Measurements from ENCODE around the gene KRTAP20-2. TPM values are rescaled to one million over a fixed set of nuclear protein-coding genes. Genes with fewer than 3 reads are reported as not detected.

Gene KRTAP20-2
- total and polyA plus RNA-seq, 5 donors from 2014 or later: not detected

- H3K27me3 ChIP-seq (ENCODE audit: control insufficient read depth, insufficient read depth, low read length): no peaks in the 10 kb centered on the region
- Mint-ChIP-seq H3K9me3 (peaks cover 0 to 6% (median 2%) of the 10 kb centered on the region in 7 donors), H3K4me1 (no peaks in the 10 kb centered on the region), H3K4me3 (no peak overlapping the region), H3K36me3 (no peaks in the 10 kb centered on the region), H3K27ac (no peak overlapping the region), H3K27me3 (no peaks in the 10 kb centered on the region)
- no peaks in the 10 kb centered on the region for H3K9me3 ChIP-seq (ENCODE audit: control insufficient read depth in 2 of 2, low read length in 2 of 2)
- DNase-seq (no peak), ATAC-seq (ENCODE audit: low read depth in 2 of 2) (no peak)
- no peak overlapping the region for H3K4me3 ChIP-seq (ENCODE audit: low read depth, low read length)
- H3K4me1 ChIP-seq (ENCODE audit: control insufficient read depth, insufficient read depth, low read length, poor library complexity, severe bottlenecking): no peaks in the 10 kb centered on the region
- H3K27ac ChIP-seq (ENCODE audit: insufficient read depth, low read length, poor library complexity, severe bottlenecking): no peak overlapping the region
- no peaks in the 10 kb centered on the region for H3K36me3 ChIP-seq (ENCODE audit: control insufficient read depth, insufficient read depth, low read length)
Observed at GRCh38 chr21:30638686-30639085, 3.7 kb downstream of the KRTAP20-2 start.

- ATAC-seq (ENCODE audit: low read depth in 2 of 2) (no peak), DNase-seq (no peak)
- Histone ChIP-seq H3K27me3 (ENCODE audit: control insufficient read depth, insufficient read depth, low read length) (no peaks in the 10 kb centered on the region), H3K9me3 (ENCODE audit: control insufficient read depth in 2 of 2, low read length in 2 of 2) (no peaks in the 10 kb centered on the region), H3K36me3 (ENCODE audit: control insufficient read depth, insufficient read depth, low read length) (no peaks in the 10 kb centered on the region), H3K4me1 (ENCODE audit: control insufficient read depth, insufficient read depth, low read length, poor library complexity, severe bottlenecking) (no peaks in the 10 kb centered on the region), H3K4me3 (ENCODE audit: low read depth, low read length) (no peak within 1 kb of the TSS), H3K27ac (ENCODE audit: insufficient read depth, low read length, poor library complexity, severe bottlenecking) (no peak within 1 kb of the TSS)
- H3K4me3 Mint-ChIP-seq: no peak within 1 kb of the TSS
- H3K4me1 Mint-ChIP-seq: no peaks in the 10 kb centered on the region
- no peaks in the 10 kb centered on the region for H3K27me3 Mint-ChIP-seq
- H3K36me3 Mint-ChIP-seq: no peaks in the 10 kb centered on the region
- no peak within 1 kb of the TSS for H3K27ac Mint-ChIP-seq
- H3K9me3 Mint-ChIP-seq: peaks cover 0 to 10% (median 3%) of the 10 kb centered on the region in 7 donors
Observed at GRCh38 chr21:30642564-30642963, 7.6 kb downstream of the KRTAP20-2 start, which contains the start of gene KRTAP20-3. KRTAP20-3 (plus strand) TSS chr21:30642864.

GRCh38 chr21:30646904-30647414 lies 12.0 kb downstream of the KRTAP20-2 start:
- no peak for ATAC-seq (ENCODE audit: low read depth in 2 of 2)
- no peak for DNase-seq
- no peaks in the 10 kb centered on the region for H3K4me1 ChIP-seq (ENCODE audit: control insufficient read depth, insufficient read depth, low read length, poor library complexity, severe bottlenecking)
- H3K9me3 ChIP-seq (ENCODE audit: control insufficient read depth in 2 of 2, low read length in 2 of 2): no peaks in the 10 kb centered on the region
- no peaks in the 10 kb centered on the region for H3K36me3 Mint-ChIP-seq
- no peaks in the 10 kb centered on the region for H3K27me3 Mint-ChIP-seq
- no peaks in the 10 kb centered on the region for H3K36me3 ChIP-seq (ENCODE audit: control insufficient read depth, insufficient read depth, low read length)
- H3K27me3 ChIP-seq (ENCODE audit: control insufficient read depth, insufficient read depth, low read length): no peaks in the 10 kb centered on the region
- H3K4me3 ChIP-seq (ENCODE audit: low read depth, low read length): no peak overlapping the region
- peaks cover 0 to 7% (median 4%) of the 10 kb centered on the region in 7 donors for H3K9me3 Mint-ChIP-seq
- H3K4me3 Mint-ChIP-seq: no peak overlapping the region
- H3K27ac Mint-ChIP-seq: no peak overlapping the region
- H3K27ac ChIP-seq (ENCODE audit: insufficient read depth, low read length, poor library complexity, severe bottlenecking): no peak overlapping the region
- no peaks in the 10 kb centered on the region for H3K4me1 Mint-ChIP-seq

GRCh38 chr21:30652891-30653290 lies 17.9 kb downstream of the KRTAP20-2 start:
- H3K27ac Mint-ChIP-seq: no peak overlapping the region

GRCh38 chr21:30668776-30669175 lies 33.8 kb downstream of the KRTAP20-2 start:
- Histone ChIP-seq H3K27me3 (ENCODE audit: control insufficient read depth, insufficient read depth, low read length) (no peaks in the 10 kb centered on the region), H3K4me1 (ENCODE audit: control insufficient read depth, insufficient read depth, low read length, poor library complexity, severe bottlenecking) (no peaks in the 10 kb centered on the region), H3K36me3 (ENCODE audit: control insufficient read depth, insufficient read depth, low read length) (no peaks in the 10 kb centered on the region), H3K9me3 (ENCODE audit: control insufficient read depth in 2 of 2, low read length in 2 of 2) (no peaks in the 10 kb centered on the region), H3K4me3 (ENCODE audit: low read depth, low read length) (no peak overlapping the region), H3K27ac (ENCODE audit: insufficient read depth, low read length, poor library complexity, severe bottlenecking) (no peak overlapping the region)
- H3K27me3 Mint-ChIP-seq: no peaks in the 10 kb centered on the region
- no peaks in the 10 kb centered on the region for H3K36me3 Mint-ChIP-seq
- no peak for ATAC-seq (ENCODE audit: low read depth in 2 of 2)
- H3K9me3 Mint-ChIP-seq: peaks cover 0 to 10% (median 3%) of the 10 kb centered on the region in 7 donors
- H3K4me3 Mint-ChIP-seq: no peak overlapping the region
- no peak for DNase-seq
- H3K4me1 Mint-ChIP-seq: no peaks in the 10 kb centered on the region
- no peak overlapping the region for H3K27ac Mint-ChIP-seq

More at GRCh38 chr21:30652891-30653290, 17.9 kb downstream of the KRTAP20-2 start:
- ATAC-seq (ENCODE audit: low read depth in 2 of 2) (no peak), DNase-seq (no peak)
- Histone ChIP-seq H3K4me1 (ENCODE audit: control insufficient read depth, insufficient read depth, low read length, poor library complexity, severe bottlenecking) (no peaks in the 10 kb centered on the region), H3K27me3 (ENCODE audit: control insufficient read depth, insufficient read depth, low read length) (no peaks in the 10 kb centered on the region), H3K27ac (ENCODE audit: insufficient read depth, low read length, poor library complexity, severe bottlenecking) (no peak overlapping the region), H3K9me3 (ENCODE audit: control insufficient read depth in 2 of 2, low read length in 2 of 2) (no peaks in the 10 kb centered on the region), H3K36me3 (ENCODE audit: control insufficient read depth, insufficient read depth, low read length) (no peaks in the 10 kb centered on the region), H3K4me3 (ENCODE audit: low read depth, low read length) (no peak overlapping the region)
- Mint-ChIP-seq H3K27me3 (no peaks in the 10 kb centered on the region), H3K4me3 (no peak overlapping the region), H3K36me3 (no peaks in the 10 kb centered on the region), H3K4me1 (no peaks in the 10 kb centered on the region), H3K9me3 (peaks cover 0 to 7% (median 0%) of the 10 kb centered on the region in 7 donors)

GRCh38 chr21:30672985-30673650 lies 38.1 kb downstream of the KRTAP20-2 start:
- no peaks in the 10 kb centered on the region for H3K9me3 ChIP-seq (ENCODE audit: control insufficient read depth in 2 of 2, low read length in 2 of 2)
- ATAC-seq (ENCODE audit: low read depth in 2 of 2): no peak
- no peak for DNase-seq
- Mint-ChIP-seq H3K9me3 (peaks cover 0 to 10% (median 5%) of the 10 kb centered on the region in 7 donors), H3K27me3 (no peaks in the 10 kb centered on the region), H3K4me3 (no peak overlapping the region), H3K36me3 (no peaks in the 10 kb centered on the region), H3K4me1 (no peaks in the 10 kb centered on the region), H3K27ac (no peak overlapping the region)
- no peaks in the 10 kb centered on the region for H3K4me1 ChIP-seq (ENCODE audit: control insufficient read depth, insufficient read depth, low read length, poor library complexity, severe bottlenecking)
- no peak overlapping the region for H3K27ac ChIP-seq (ENCODE audit: insufficient read depth, low read length, poor library complexity, severe bottlenecking)
- H3K27me3 ChIP-seq (ENCODE audit: control insufficient read depth, insufficient read depth, low read length): no peaks in the 10 kb centered on the region
- H3K4me3 ChIP-seq (ENCODE audit: low read depth, low read length): no peak overlapping the region
- H3K36me3 ChIP-seq (ENCODE audit: control insufficient read depth, insufficient read depth, low read length): no peaks in the 10 kb centered on the region

- DNase-seq (no peak), ATAC-seq (ENCODE audit: low read depth in 2 of 2) (no peak)
- Mint-ChIP-seq H3K9me3 (peaks cover 0 to 10% (median 2%) of the 10 kb centered on the region in 7 donors), H3K27ac (no peak overlapping the region), H3K4me1 (no peaks in the 10 kb centered on the region), H3K36me3 (no peaks in the 10 kb centered on the region), H3K27me3 (no peaks in the 10 kb centered on the region), H3K4me3 (no peak overlapping the region)
- Histone ChIP-seq H3K36me3 (ENCODE audit: control insufficient read depth, insufficient read depth, low read length) (no peaks in the 10 kb centered on the region), H3K4me1 (ENCODE audit: control insufficient read depth, insufficient read depth, low read length, poor library complexity, severe bottlenecking) (no peaks in the 10 kb centered on the region), H3K9me3 (ENCODE audit: control insufficient read depth in 2 of 2, low read length in 2 of 2) (no peaks in the 10 kb centered on the region), H3K27me3 (ENCODE audit: control insufficient read depth, insufficient read depth, low read length) (no peaks in the 10 kb centered on the region), H3K4me3 (ENCODE audit: low read depth, low read length) (no peak overlapping the region), H3K27ac (ENCODE audit: insufficient read depth, low read length, poor library complexity, severe bottlenecking) (no peak overlapping the region)
Observed at GRCh38 chr21:30674312-30674711, 39.3 kb downstream of the KRTAP20-2 start.

- peaks cover 0 to 2% (median 2%) of the 10 kb centered on the region in 7 donors for H3K9me3 Mint-ChIP-seq
Observed at GRCh38 chr21:30676737-30677136, 41.7 kb downstream of the KRTAP20-2 start.

More at GRCh38 chr21:30676737-30677136, 41.7 kb downstream of the KRTAP20-2 start:
- Histone ChIP-seq H3K9me3 (ENCODE audit: control insufficient read depth in 2 of 2, low read length in 2 of 2) (no peaks in the 10 kb centered on the region), H3K27me3 (ENCODE audit: control insufficient read depth, insufficient read depth, low read length) (no peaks in the 10 kb centered on the region), H3K36me3 (ENCODE audit: control insufficient read depth, insufficient read depth, low read length) (no peaks in the 10 kb centered on the region), H3K27ac (ENCODE audit: insufficient read depth, low read length, poor library complexity, severe bottlenecking) (no peak overlapping the region), H3K4me3 (ENCODE audit: low read depth, low read length) (no peak overlapping the region), H3K4me1 (ENCODE audit: control insufficient read depth, insufficient read depth, low read length, poor library complexity, severe bottlenecking) (no peaks in the 10 kb centered on the region)
- no peaks in the 10 kb centered on the region for H3K27me3 Mint-ChIP-seq
- H3K4me3 Mint-ChIP-seq: no peak overlapping the region
- no peaks in the 10 kb centered on the region for H3K4me1 Mint-ChIP-seq
- no peak overlapping the region for H3K27ac Mint-ChIP-seq
- no peaks in the 10 kb centered on the region for H3K36me3 Mint-ChIP-seq
- no peak for DNase-seq
- ATAC-seq (ENCODE audit: low read depth in 2 of 2): no peak
